Endothelial cell of umbilical vein (primary cell): ENCODE measurements around the gene EPAS1.

Experiments used
- CTCF ChIP-seq, 2 donors: IDR thresholded peaks; 1 replicate in 1 of 2; 2 replicates in 1 of 2; pipeline ENCODE4 v1.5.1; 2011; ENCODE audit warnings: low read length in 2 of 2, mild to moderate bottlenecking in 2 of 2, moderate library complexity in 2 of 2, control low read depth in 1 of 2, inconsistent platforms in 1 of 2, low read depth in 1 of 2; ENCODE audit not compliant: insufficient read depth in 1 of 2; ENCODE audit errors: extremely low read depth in 1 of 2
- EZH2 ChIP-seq: IDR thresholded peaks from 2 replicates; pipeline ENCODE4 v1.6.1; 2012; ENCODE audit warnings: borderline replicate concordance, low read depth, mild to moderate bottlenecking, moderate library complexity, low read length, inconsistent platforms; ENCODE audit not compliant: severe bottlenecking
- GATA2 ChIP-seq: IDR thresholded peaks from 2 replicates; pipeline ENCODE4 v1.7.0; 2011; ENCODE audit warnings: low read depth, mild to moderate bottlenecking, moderate library complexity, mixed read lengths, low read length; ENCODE audit not compliant: insufficient read length, insufficient read depth
- JUN ChIP-seq: IDR thresholded peaks from 2 replicates; pipeline ENCODE4 v1.6.1; 2011; ENCODE audit warnings: borderline replicate concordance, low read depth; ENCODE audit not compliant: insufficient read length, insufficient read depth
- MAX ChIP-seq: IDR thresholded peaks from 2 replicates; pipeline ENCODE4 v1.6.1; 2011; ENCODE audit not compliant: insufficient read depth, insufficient read length
- MYC ChIP-seq: IDR thresholded peaks from one replicate; pipeline ENCODE4 v1.6.1; 2011; ENCODE audit warnings: mild to moderate bottlenecking, low read depth, low read length
- POLR2A ChIP-seq: IDR thresholded peaks from 2 replicates; pipeline ENCODE4 v1.6.1; 2012; ENCODE audit warnings: low read depth, mild to moderate bottlenecking, control low read depth, low read length
- POLR2AphosphoS5 ChIP-seq: IDR thresholded peaks from 2 replicates; pipeline ENCODE4 v1.6.1; 2012; ENCODE audit warnings: low read depth, mild to moderate bottlenecking, control low read depth, low read length, moderate library complexity; ENCODE audit not compliant: insufficient read depth

DNA sequence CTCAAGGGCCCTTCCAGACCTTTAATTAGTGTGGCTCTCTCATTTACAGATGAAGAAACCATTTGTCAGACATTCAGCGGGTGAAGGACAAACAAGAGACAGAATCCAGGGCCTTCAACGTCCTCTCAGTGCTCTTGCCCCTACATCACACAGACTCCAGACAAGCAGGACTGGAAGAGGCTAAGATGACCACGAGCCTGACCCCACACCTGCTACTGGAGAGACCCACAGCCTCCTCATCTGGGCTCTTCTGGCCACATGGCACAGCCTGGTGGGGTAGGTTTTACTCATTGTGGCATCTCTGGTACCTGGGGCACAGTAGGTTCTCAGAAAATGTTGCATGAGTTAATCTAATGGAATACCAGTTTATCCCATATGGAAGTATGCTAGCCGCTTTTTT is 112.5 kb downstream of the EPAS1 start:
- TF ChIP-seq CTCF (IDR thresholded peaks at IDR 0.05; ENCODE audit: extremely low read depth in 1 of 2, insufficient read depth in 1 of 2, low read depth in 1 of 2, low read length in 2 of 2) (no peak), POLR2A (no peak), JUN (no peak), MYC (no peak), EZH2 (no peak), POLR2AphosphoS5 (no peak), GATA2 (no peak), MAX (no peak)
